GM12878 (cell line): ENCODE results near the gene RIPK3. TPM values are rescaled to one million over a fixed set of nuclear protein-coding genes. Genes with fewer than 3 reads are reported as not detected.

Experiments
- BRCA1 ChIP-seq: IDR thresholded peaks from 2 replicates; pipeline ENCODE4 v1.6.1; 2011; ENCODE audit warnings: low read depth, low read length, improper control_type of control experiment
- CREB1 ChIP-seq: IDR thresholded peaks from 2 replicates; pipeline ENCODE4 v1.6.1; 2012; ENCODE audit warnings: low read depth, mild to moderate bottlenecking, inconsistent platforms
- CREM ChIP-seq: IDR thresholded peaks from 2 replicates; pipeline ENCODE4 v1.6.1; 2014; ENCODE audit warnings: antibody characterized with exemption, low read depth
- DPF2 ChIP-seq: fragments of 450-650 bp; IDR thresholded peaks from 2 replicates; pipeline ENCODE4 v1.6.1; 2017; ENCODE audit warnings: mild to moderate bottlenecking
- E4F1 ChIP-seq: fragments of 450-650 bp; IDR thresholded peaks from 2 replicates; pipeline ENCODE4 v1.6.1; 2018; ENCODE audit warnings: borderline replicate concordance, mild to moderate bottlenecking; ENCODE audit not compliant: partially characterized antibody
- EGR1 ChIP-seq, 2 experiments: IDR thresholded peaks; 1 replicate in 1 of 2; 2 replicates in 1 of 2; pipeline ENCODE4 v1.6.1; 2011 to 2012; ENCODE audit warnings: low read depth in 2 of 2, low read length in 2 of 2, borderline replicate concordance in 1 of 2, mild to moderate bottlenecking in 1 of 2, moderate library complexity in 1 of 2
- IKZF1 ChIP-seq: fragments of 450-650 bp; conservative IDR thresholded peaks from 2 replicates; pipeline ENCODE4 v1.6.1; 2017; ENCODE audit warnings: antibody characterized with exemption, mild to moderate bottlenecking
- IRF5 ChIP-seq: fragments of 450-650 bp; IDR thresholded peaks from 2 replicates; pipeline ENCODE4 v1.6.1; 2017; ENCODE audit warnings: borderline replicate concordance
- MEF2B ChIP-seq: fragments of 450-650 bp; IDR thresholded peaks from 2 replicates; pipeline ENCODE4 v1.6.1; 2018; ENCODE audit warnings: mild to moderate bottlenecking, moderate library complexity; ENCODE audit not compliant: partially characterized antibody, poor library complexity, severe bottlenecking
- MXI1 ChIP-seq: fragments of 150-350 bp; IDR thresholded peaks from 2 replicates; pipeline ENCODE4 v1.6.1; 2011; ENCODE audit warnings: low read depth, mild to moderate bottlenecking, inconsistent platforms, low read length, improper control_type of control experiment
- NFYA ChIP-seq: IDR thresholded peaks from 2 replicates; pipeline ENCODE4 v1.6.1; 2011; ENCODE audit warnings: low read depth, mild to moderate bottlenecking, low read length, improper control_type of control experiment, borderline replicate concordance
- PKNOX1 ChIP-seq: fragments of 450-650 bp; IDR thresholded peaks from 2 replicates; pipeline ENCODE4 v1.6.1; 2016; ENCODE audit warnings: mild to moderate bottlenecking
- PRDM15 ChIP-seq: fragments of 450-650 bp; formaldehyde crosslinking; IDR thresholded peaks from 2 replicates; pipeline ENCODE4 v1.4.0; 2020; ENCODE audit warnings: mild to moderate bottlenecking, moderate library complexity
- RELA ChIP-seq: fragments of 450-650 bp; IDR thresholded peaks from 2 replicates; pipeline ENCODE4 v1.8.0; 2014; ENCODE audit warnings: borderline replicate concordance; ENCODE audit not compliant: partially characterized antibody
- RELB ChIP-seq: fragments of 450-650 bp; IDR thresholded peaks from 2 replicates; pipeline ENCODE4 v1.6.1; 2017; ENCODE audit warnings: low read depth, mild to moderate bottlenecking, moderate library complexity
- SRF ChIP-seq, 2 experiments: IDR thresholded peaks; 2 replicates each; pipeline ENCODE4 v1.6.1; 2011; ENCODE audit warnings: low read depth in 2 of 2, low read length in 2 of 2, mild to moderate bottlenecking in 1 of 2, moderate library complexity in 1 of 2
- YY1 ChIP-seq: IDR thresholded peaks from 2 replicates; pipeline ENCODE4 v1.6.1; 2011; ENCODE audit warnings: low read depth, mild to moderate bottlenecking, low read length
- ZSCAN29 ChIP-seq: fragments of 450-650 bp; IDR thresholded peaks from 2 replicates; pipeline ENCODE4 v1.6.1; 2017; ENCODE audit warnings: mild to moderate bottlenecking, moderate library complexity
- polyA plus RNA-seq, 11 experiments: library from polyadenylated mRNA; depleted of rRNA in 4 of 11; unstranded in 6 of 11; stranded (reverse) in 5 of 11; fragments of >200 nt; fragmentation: Nextera tagmentation in 4 of 11; fragmentation: Illumina TruSeq in 1 of 11; extraction: Ambion mirVana in 4 of 11; extraction: Trizol in 1 of 11; gene quantifications; 1 replicate in 1 of 11; 2 replicates in 10 of 11; pipeline versions ENCODE4 v1.2.1 to v1.2.3, GENCODE V29; 2011 to 2016; ENCODE audit warnings: inconsistent platforms in 2 of 11, missing spikeins in 2 of 11, low read depth in 1 of 11
- total RNA-seq, 4 experiments: library from RNA; depleted of rRNA in 3 of 4; stranded (reverse); fragments of >200 nt in 3 of 4; fragmentation: Illumina TruSeq in 1 of 4; extraction: Trizol in 1 of 4; gene quantifications; 2 replicates each; pipeline versions ENCODE4 v1.2.1 to v1.2.3, GENCODE V29; 2013 to 2021

Gene RIPK3
- total and polyA plus RNA-seq, 10 of the 15 experiments (the other 5 are each of a cell fraction or from before 2014, with no cell fraction given) = 2.0 to 13.6 (median 8.1) TPM

DNA sequence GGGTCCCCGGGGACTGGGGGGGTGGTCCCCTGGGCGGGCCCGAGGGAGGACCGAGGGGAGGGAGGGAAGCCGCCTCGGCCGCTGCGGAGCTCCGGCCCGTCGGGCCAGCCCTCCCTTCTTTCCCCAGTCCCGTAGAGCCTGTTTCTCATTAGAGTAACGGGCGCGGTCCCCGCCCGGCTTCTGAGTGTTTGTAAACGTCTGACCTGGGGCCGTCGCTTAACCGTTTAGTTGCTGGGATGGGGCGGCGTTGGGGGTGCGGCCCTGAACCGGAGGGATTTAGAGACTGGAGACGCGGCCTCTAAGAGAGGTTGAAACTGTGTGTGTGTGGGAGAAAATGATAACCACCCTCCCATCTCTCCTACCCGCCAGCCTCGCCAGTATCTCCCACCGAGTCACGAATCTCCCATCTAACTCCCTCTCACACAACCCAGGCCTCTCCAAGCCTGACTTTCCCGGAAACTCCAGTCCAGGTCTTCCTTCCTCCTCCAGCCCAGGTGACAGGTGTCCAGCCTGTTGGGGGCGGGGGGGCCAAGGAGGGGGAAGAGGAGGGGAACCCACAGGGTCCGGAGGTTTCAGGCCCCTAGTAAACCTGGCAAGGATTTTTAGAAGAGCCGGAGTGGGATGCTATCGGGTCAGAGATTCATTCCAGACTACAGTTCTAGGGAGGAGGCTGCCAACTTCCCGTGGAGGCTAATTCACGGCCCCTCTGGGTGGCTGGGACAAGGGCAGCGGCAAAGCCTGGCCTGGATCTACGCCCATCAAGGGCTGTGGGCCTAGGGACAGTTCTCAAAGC lies 27.1 kb upstream of the RIPK3 start (continued):
- 0 out of 2 replicates have a peak, but pooled peaks have one; percentile 7 for TF ChIP-seq MXI1
- peak; percentile 44; the same call in 1 of the 2 replicates for TF ChIP-seq YY1
- TF ChIP-seq IRF5 = no peak
- no peak for TF ChIP-seq RELA
- TF ChIP-seq PRDM15 (CRISPR knock-in tag) = no peak
- peak; percentile 32; the same call in 1 of the 2 replicates for TF ChIP-seq DPF2
- peak; percentile 98 for TF ChIP-seq RELB
- TF ChIP-seq ZSCAN29 = peak; percentile 49; the same call in 1 of the 2 replicates
- no peak for TF ChIP-seq NFYA
- TF ChIP-seq SRF (IDR thresholded peaks at IDR 0.05; ENCODE audit: low read depth in 2 of 2, low read length in 2 of 2) = no peak
- peak; percentile 21 for TF ChIP-seq IKZF1
- peak in 1 of 2 experiments; percentile 63; a peak in 1 of 3 replicates for TF ChIP-seq EGR1 (IDR thresholded peaks at IDR 0.05; ENCODE audit: borderline replicate concordance in 1 of 2, low read depth in 2 of 2, low read length in 2 of 2)
- TF ChIP-seq BRCA1 = no peak
- 0 out of 2 replicates have a peak, but pooled peaks have one; percentile 44 for TF ChIP-seq CREM
- peak; percentile 56 for TF ChIP-seq E4F1
- peak; percentile 100 for TF ChIP-seq MEF2B
- TF ChIP-seq PKNOX1 = peak; percentile 28; the same call in 1 of the 2 replicates
- TF ChIP-seq CREB1 = peak; percentile 37
